Left ventricle myocardium inferior (tissue), 1 donor: Measurements from ENCODE around the gene ZNF546. TPM values are rescaled to one million over a fixed set of nuclear protein-coding genes. Genes with fewer than 3 reads are reported as not detected.

Experiments used
- DNase-seq: peaks from one replicate; pipeline ENCODE4 v3.0.0-alpha.2; 2020
- H3K27ac ChIP-seq: fragments of 200-600 bp; replicated peaks from 2 replicates; pipeline ENCODE4 v1.8.0; 2021
- H3K27me3 ChIP-seq: fragments of 200-600 bp; 2 replicates; pipeline ENCODE4 v1.8.0; 2021; ENCODE audit warnings: low read depth
- H3K36me3 ChIP-seq: fragments of 200-600 bp; 2 replicates; pipeline ENCODE4 v1.8.0; 2021
- H3K4me1 ChIP-seq: fragments of 200-600 bp; 2 replicates; pipeline ENCODE4 v1.8.0; 2021
- H3K4me3 ChIP-seq: fragments of 200-600 bp; 2 replicates; pipeline ENCODE4 v1.8.0; 2021; ENCODE audit warnings: mild to moderate bottlenecking, moderate library complexity
- H3K9me3 ChIP-seq: fragments of 200-600 bp; replicated peaks from 2 replicates; pipeline ENCODE4 v1.8.0; 2021
- CTCF ChIP-seq: fragments of 200-600 bp; IDR thresholded peaks from 2 replicates; pipeline ENCODE4 v1.8.0; 2021; ENCODE audit warnings: antibody characterized with exemption, mild to moderate bottlenecking, borderline replicate concordance
- intact Hi-C: fragments of 100-400 bp; cut with micrococcal nuclease; formaldehyde crosslinking; loops from one replicate; pipeline ENCODE4 v1.11.0; 2022
- total RNA-seq: library from RNA; stranded (reverse); fragmentation: NEBNext Ultra II Directional; extraction: Animal tissue kit (Norgen Biotek cat#: 25700); gene quantifications from one replicate; pipeline ENCODE4 v1.2.1, GENCODE V29; 2021
- donor health status: DM: no; HTN: yes; CAD: no; lungs with severe emphysema.

The ZNF546 gene
- total RNA-seq, 1 donor from 2014 or later = 7.8 TPM

GRCh38 chr19:39993605-39994004 lies 3.3 kb upstream of the ZNF546 start:
- H3K9me3 ChIP-seq = peaks cover 10% of the 10 kb centered on the region
- no peak overlapping the region for H3K27ac ChIP-seq
- no peak overlapping the region for H3K4me3 ChIP-seq
- no peak for DNase-seq
- intact Hi-C loops = no loop called here
- peaks cover 24% of the 10 kb centered on the region for H3K4me1 ChIP-seq
- no peaks in the 10 kb centered on the region for H3K27me3 ChIP-seq
- no peaks in the 10 kb centered on the region for H3K36me3 ChIP-seq
- TF ChIP-seq CTCF = no peak

- intact Hi-C loops = no loop called here
- Histone ChIP-seq H3K27ac (no peak overlapping the region), H3K36me3 (peaks cover 5% of the 10 kb centered on the region), H3K27me3 (no peaks in the 10 kb centered on the region), H3K9me3 (peaks cover 10% of the 10 kb centered on the region), H3K4me1 (peaks cover 24% of the 10 kb centered on the region), H3K4me3 (no peak overlapping the region)
- no peak for DNase-seq
- TF ChIP-seq CTCF = no peak
These were observed 2.5 kb upstream of the ZNF546 start for GRCh38 chr19:39994361-39994760.

GRCh38 chr19:39995794-39996193 lies 1.1 kb upstream of the ZNF546 start:
- Histone ChIP-seq H3K36me3 (peaks cover 15% of the 10 kb centered on the region), H3K9me3 (peaks cover 10% of the 10 kb centered on the region), H3K4me1 (peaks cover 24% of the 10 kb centered on the region), H3K27me3 (no peaks in the 10 kb centered on the region), H3K27ac (no peak overlapping the region), H3K4me3 (peak overlapping the region; percentile 75)
- no peak for TF ChIP-seq CTCF
- DNase-seq = no peak
- intact Hi-C loops = no loop called here

- H3K36me3 ChIP-seq = peaks cover 15% of the 10 kb centered on the region
- peak overlapping the region; percentile 75 for H3K4me3 ChIP-seq
- peak overlapping the region; percentile 85 for H3K27ac ChIP-seq
- peaks cover 24% of the 10 kb centered on the region for H3K4me1 ChIP-seq
- intact Hi-C loops = no loop called here
- peaks cover 10% of the 10 kb centered on the region for H3K9me3 ChIP-seq
- no peak for DNase-seq
- H3K27me3 ChIP-seq = no peaks in the 10 kb centered on the region
- TF ChIP-seq CTCF = no peak
These were observed 546 bp upstream of the ZNF546 start for GRCh38 chr19:39996218-39996810.

- Histone ChIP-seq H3K4me1 (peaks cover 24% of the 10 kb centered on the region), H3K4me3 (peak overlapping the region; percentile 75), H3K27me3 (no peaks in the 10 kb centered on the region), H3K27ac (peak overlapping the region; percentile 85), H3K9me3 (peaks cover 10% of the 10 kb centered on the region), H3K36me3 (peaks cover 15% of the 10 kb centered on the region)
- DNase-seq = no peak
- TF ChIP-seq CTCF = no peak
- intact Hi-C loops = no loop called here
These were observed 867 bp downstream of the ZNF546 start for GRCh38 chr19:39997638-39998216.
